ENCODE results near the gene PFDN1.
"Not testable (repeated sequence)": the region's sequence is repeated elsewhere in the genome, so short reads cannot be mapped to it uniquely, and the experiment has no call there.

Gene PFDN1

GRCh38 chr5:140207250-140207964, 95.5 kb downstream of the PFDN1 start:
- no peak for DNase-seq

GRCh38 chr5:140205952-140206351, 96.9 kb downstream of the PFDN1 start:
- no peak for DNase-seq

- no peak for DNase-seq
Observed at GRCh38 chr5:140205216-140205615, 97.7 kb downstream of the PFDN1 start.

GRCh38 chr5:140202610-140203009, 100.3 kb downstream of the PFDN1 start:
- no peak for DNase-seq

GRCh38 chr5:140202078-140202477, 100.8 kb downstream of the PFDN1 start:
- no peak for DNase-seq

- not testable (repeated sequence) for DNase-seq
Observed at GRCh38 chr5:140198915-140199314, 104.0 kb downstream of the PFDN1 start.

GRCh38 chr5:140197023-140197422, 105.9 kb downstream of the PFDN1 start:
- DNase-seq, result no peak

- DNase-seq, result no peak
Observed at GRCh38 chr5:140196115-140196814, 106.6 kb downstream of the PFDN1 start.

Data from NCI-H1930 (cell line).